Omental fat pad (tissue), 4 donors: ENCODE measurements around the gene RETN. TPM values are rescaled to one million over a fixed set of nuclear protein-coding genes. Genes with fewer than 3 reads are reported as not detected.

Experiments
- ATAC-seq: fragments of 150-250 bp; one replicate; pipeline ENCODE4 v1.9.1; 2016; ENCODE audit warnings: mild to moderate bottlenecking, moderate library complexity; ENCODE audit not compliant: low FRiP score
- DNase-seq: peaks from one replicate; pipeline ENCODE4 v3.0.0-alpha.2; 2019; ENCODE audit warnings: low spot score
- CTCF ChIP-seq, 3 donors: fragments of 450-650 bp; IDR thresholded peaks; one replicate each; pipeline ENCODE4 v1.5.1; 2016 to 2017; ENCODE audit warnings: antibody characterized with exemption in 3 of 3, mild to moderate bottlenecking in 3 of 3, moderate library complexity in 2 of 3
- total RNA-seq, 4 donors: library from RNA; depleted of rRNA; stranded (reverse); fragments of >200 nt; gene quantifications; one replicate each; pipeline ENCODE4 v1.1.0, GENCODE V29; 2016

The RETN gene
- total RNA-seq, 4 donors from 2014 or later = 1.6 TPM; not detected in 3

GRCh38 chr19:7662657-7663056 lies 6.2 kb upstream of the RETN start:
- no peak for ATAC-seq
- DNase-seq = no peak
- TF ChIP-seq CTCF (IDR thresholded peaks at IDR 0.05) = no peak

- ATAC-seq (no peak), DNase-seq (no peak)
- no peak for TF ChIP-seq CTCF (IDR thresholded peaks at IDR 0.05)
Measured at GRCh38 chr19:7663706-7664105, 5.1 kb upstream of the RETN start.

GRCh38 chr19:7665076-7665475 lies 3.8 kb upstream of the RETN start:
- TF ChIP-seq CTCF (IDR thresholded peaks at IDR 0.05) = no peak
- DNase-seq (no peak), ATAC-seq (no peak)

GRCh38 chr19:7669641-7670040 lies 792 bp downstream of the RETN start:
- no peak for DNase-seq
- no peak for ATAC-seq
- TF ChIP-seq CTCF (IDR thresholded peaks at IDR 0.05) = no peak

GRCh38 chr19:7670150-7670783 lies 1.4 kb downstream of the RETN start:
- TF ChIP-seq CTCF (IDR thresholded peaks at IDR 0.05) = no peak
- DNase-seq (no peak), ATAC-seq (no peak)

GRCh38 chr19:7670790-7671189 lies 1.9 kb downstream of the RETN start:
- no peak for ATAC-seq
- TF ChIP-seq CTCF (IDR thresholded peaks at IDR 0.05) = no peak

GRCh38 chr19:7672522-7672921 lies 3.7 kb downstream of the RETN start:
- no peak for DNase-seq
- no peak for TF ChIP-seq CTCF (IDR thresholded peaks at IDR 0.05)
- ATAC-seq = no peak

More at GRCh38 chr19:7670790-7671189, 1.9 kb downstream of the RETN start:
- DNase-seq = no peak
